Measurements from ENCODE around the gene MYO1A. TPM values are rescaled to one million over a fixed set of nuclear protein-coding genes. Genes with fewer than 3 reads are reported as not detected.
"Not testable (repeated sequence)": the region's sequence is repeated elsewhere in the genome, so short reads cannot be mapped to it uniquely, and the experiment has no call there.

Gene MYO1A
- total RNA-seq, 1 experiment from 2014 or later = 0.12 TPM

DNA sequence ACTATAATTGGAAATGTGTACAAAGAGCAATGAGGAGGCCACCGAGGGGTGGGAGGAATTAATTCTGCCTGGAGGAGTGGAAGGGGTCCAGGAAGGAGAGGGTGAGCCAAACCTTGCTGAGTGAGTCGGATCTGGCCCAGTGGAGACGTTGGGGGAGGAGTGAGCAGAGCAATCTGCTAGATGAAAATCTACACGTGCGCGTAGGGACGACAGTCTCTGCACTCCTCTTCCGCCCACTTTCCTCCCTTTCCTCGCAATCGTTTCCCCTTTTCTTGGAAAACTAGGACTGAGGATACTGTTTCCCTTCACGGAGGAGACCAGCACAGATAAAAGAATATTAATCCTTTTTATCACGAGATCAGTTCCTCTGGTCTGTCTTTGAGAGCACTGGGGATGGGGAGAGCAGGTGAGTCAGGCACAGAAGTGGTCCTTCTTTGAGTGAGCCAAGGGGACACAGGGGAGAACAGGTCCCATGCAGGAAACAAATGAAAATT lies 36.1 kb upstream of the MYO1A start:
- Mint-ChIP-seq H3K27ac (ENCODE audit: low read depth, unreplicated experiment) (peak overlapping the region; percentile 94), H3K27me3 (ENCODE audit: insufficient read depth, unreplicated experiment) (no peaks in the 10 kb centered on the region), H3K4me3 (ENCODE audit: unreplicated experiment) (peak overlapping the region; percentile 90), H3K9me3 (ENCODE audit: unreplicated experiment) (no peaks in the 10 kb centered on the region), H3K36me3 (ENCODE audit: insufficient read depth, unreplicated experiment) (peaks cover 20% of the 10 kb centered on the region), H3K4me1 (ENCODE audit: insufficient read depth, unreplicated experiment) (peaks cover 17% of the 10 kb centered on the region)
- intact Hi-C loops (cut with micrococcal nuclease) = no loop called here
- no TSS peak for BruUV-seq (replicated peaks)
- TF ChIP-seq, protein P1, sequence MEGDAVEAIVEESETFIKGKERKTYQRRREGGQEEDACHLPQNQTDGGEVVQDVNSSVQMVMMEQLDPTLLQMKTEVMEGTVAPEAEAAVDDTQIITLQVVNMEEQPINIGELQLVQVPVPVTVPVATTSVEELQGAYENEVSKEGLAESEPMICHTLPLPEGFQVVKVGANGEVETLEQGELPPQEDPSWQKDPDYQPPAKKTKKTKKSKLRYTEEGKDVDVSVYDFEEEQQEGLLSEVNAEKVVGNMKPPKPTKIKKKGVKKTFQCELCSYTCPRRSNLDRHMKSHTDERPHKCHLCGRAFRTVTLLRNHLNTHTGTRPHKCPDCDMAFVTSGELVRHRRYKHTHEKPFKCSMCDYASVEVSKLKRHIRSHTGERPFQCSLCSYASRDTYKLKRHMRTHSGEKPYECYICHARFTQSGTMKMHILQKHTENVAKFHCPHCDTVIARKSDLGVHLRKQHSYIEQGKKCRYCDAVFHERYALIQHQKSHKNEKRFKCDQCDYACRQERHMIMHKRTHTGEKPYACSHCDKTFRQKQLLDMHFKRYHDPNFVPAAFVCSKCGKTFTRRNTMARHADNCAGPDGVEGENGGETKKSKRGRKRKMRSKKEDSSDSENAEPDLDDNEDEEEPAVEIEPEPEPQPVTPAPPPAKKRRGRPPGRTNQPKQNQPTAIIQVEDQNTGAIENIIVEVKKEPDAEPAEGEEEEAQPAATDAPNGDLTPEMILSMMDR (IDR thresholded peaks at IDR 0.05; ENCODE audit: unreplicated experiment) = no peak
- CTCF ChIA-PET = interaction anchor here (1.2 to 2.1 kb wide), 4 partner anchors 16 to 25 kb away, joined by 5 to 8 read pairs (median 6); partner anchors contain the start of gene STAT6
- no peak for DNase-seq (ENCODE audit: unreplicated experiment)
- POLR2A ChIA-PET = interaction anchor here (0.6 to 16.5 kb wide), 8 partner anchors 7 to 101 kb away, joined by 3 to 610 read pairs (median 49); partner anchors contain the start of genes NEMP1 and STAT6

DNA sequence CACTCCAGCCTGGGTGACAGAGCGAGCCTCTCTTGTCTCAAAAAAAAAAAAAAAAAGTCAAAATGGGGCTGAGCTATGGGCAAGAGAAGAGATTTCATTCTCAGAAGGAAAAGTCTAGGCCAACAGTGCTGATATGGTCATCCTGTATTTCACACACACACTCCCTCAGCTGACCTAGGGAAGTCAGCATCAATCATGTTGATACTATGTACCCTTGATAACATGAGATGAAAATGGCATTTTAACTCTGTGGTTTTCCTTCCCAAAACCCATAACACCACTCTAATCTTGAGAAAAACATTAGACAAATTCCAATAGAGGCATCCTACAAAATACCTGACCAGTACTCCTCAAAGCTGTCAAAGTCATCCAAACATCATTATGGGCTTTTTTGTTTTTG lies 30.9 kb upstream of the MYO1A start:
- Mint-ChIP-seq H3K27ac (ENCODE audit: low read depth, unreplicated experiment) (no peak overlapping the region), H3K36me3 (ENCODE audit: insufficient read depth, unreplicated experiment) (peaks cover 7% of the 10 kb centered on the region), H3K9me3 (ENCODE audit: unreplicated experiment) (no peaks in the 10 kb centered on the region), H3K4me1 (ENCODE audit: insufficient read depth, unreplicated experiment) (peaks cover 3% of the 10 kb centered on the region), H3K4me3 (ENCODE audit: unreplicated experiment) (no peak overlapping the region), H3K27me3 (ENCODE audit: insufficient read depth, unreplicated experiment) (no peaks in the 10 kb centered on the region)
- BruUV-seq (replicated peaks) = no TSS peak
- ChIA-PET CTCF (interaction anchor here (1.6 to 8.1 kb wide), 3 partner anchors 12 to 30 kb away, joined by 7 to 66 read pairs (median 14); partner anchors contain the start of gene STAT6), POLR2A (interaction anchor here (0.9 to 10.3 kb wide), 5 partner anchors 10 to 150 kb away, joined by 3 to 162 read pairs (median 26); partner anchors contain the start of genes NAB2 and STAT6)
- DNase-seq (ENCODE audit: unreplicated experiment) = no peak
- TF ChIP-seq, protein P1 (IDR thresholded peaks at IDR 0.05; ENCODE audit: unreplicated experiment) = no peak
- intact Hi-C loops (cut with micrococcal nuclease) = no loop called here

DNA sequence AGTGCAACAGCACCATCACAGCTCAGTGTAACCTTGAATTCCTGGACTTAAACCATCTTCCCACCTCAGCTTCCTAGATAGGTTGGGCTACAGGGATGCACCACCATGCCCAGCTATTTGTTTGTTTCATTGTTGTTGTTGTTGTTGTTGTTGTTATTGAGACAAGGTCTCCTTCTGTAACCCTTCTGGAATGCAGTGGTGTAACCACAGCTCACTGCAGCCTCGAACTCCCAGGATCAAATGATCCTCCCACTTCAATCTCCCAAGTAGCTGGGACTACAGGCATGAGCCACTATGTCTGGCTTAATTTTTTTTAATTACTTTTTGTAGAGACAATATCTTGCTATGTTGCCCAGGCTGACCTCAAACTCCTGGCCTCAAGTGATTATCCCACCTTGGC lies 29.9 kb upstream of the MYO1A start:
- TF ChIP-seq, protein P1 (IDR thresholded peaks at IDR 0.05; ENCODE audit: unreplicated experiment) = no peak
- ChIA-PET POLR2A (interaction anchor here (0.8 to 10.3 kb wide), 16 partner anchors 11 to 396 kb away, joined by 3 to 162 read pairs (median 7); partner anchors contain the start of genes LRP1, NAB2, NACA and PTGES3), CTCF (interaction anchor here (0.6 to 8.1 kb wide), 14 partner anchors 11 to 394 kb away, joined by 3 to 66 read pairs (median 6); partner anchors contain the start of gene STAT6)
- Mint-ChIP-seq H3K9me3 (ENCODE audit: unreplicated experiment) (no peaks in the 10 kb centered on the region), H3K27ac (ENCODE audit: low read depth, unreplicated experiment) (peak overlapping the region; percentile 97), H3K27me3 (ENCODE audit: insufficient read depth, unreplicated experiment) (no peaks in the 10 kb centered on the region), H3K36me3 (ENCODE audit: insufficient read depth, unreplicated experiment) (peaks cover 7% of the 10 kb centered on the region), H3K4me3 (ENCODE audit: unreplicated experiment) (no peak overlapping the region), H3K4me1 (ENCODE audit: insufficient read depth, unreplicated experiment) (no peaks in the 10 kb centered on the region)
- no peak for DNase-seq (ENCODE audit: unreplicated experiment)
- intact Hi-C loops (cut with micrococcal nuclease) = no loop called here
- no TSS peak for BruUV-seq (replicated peaks)

DNA sequence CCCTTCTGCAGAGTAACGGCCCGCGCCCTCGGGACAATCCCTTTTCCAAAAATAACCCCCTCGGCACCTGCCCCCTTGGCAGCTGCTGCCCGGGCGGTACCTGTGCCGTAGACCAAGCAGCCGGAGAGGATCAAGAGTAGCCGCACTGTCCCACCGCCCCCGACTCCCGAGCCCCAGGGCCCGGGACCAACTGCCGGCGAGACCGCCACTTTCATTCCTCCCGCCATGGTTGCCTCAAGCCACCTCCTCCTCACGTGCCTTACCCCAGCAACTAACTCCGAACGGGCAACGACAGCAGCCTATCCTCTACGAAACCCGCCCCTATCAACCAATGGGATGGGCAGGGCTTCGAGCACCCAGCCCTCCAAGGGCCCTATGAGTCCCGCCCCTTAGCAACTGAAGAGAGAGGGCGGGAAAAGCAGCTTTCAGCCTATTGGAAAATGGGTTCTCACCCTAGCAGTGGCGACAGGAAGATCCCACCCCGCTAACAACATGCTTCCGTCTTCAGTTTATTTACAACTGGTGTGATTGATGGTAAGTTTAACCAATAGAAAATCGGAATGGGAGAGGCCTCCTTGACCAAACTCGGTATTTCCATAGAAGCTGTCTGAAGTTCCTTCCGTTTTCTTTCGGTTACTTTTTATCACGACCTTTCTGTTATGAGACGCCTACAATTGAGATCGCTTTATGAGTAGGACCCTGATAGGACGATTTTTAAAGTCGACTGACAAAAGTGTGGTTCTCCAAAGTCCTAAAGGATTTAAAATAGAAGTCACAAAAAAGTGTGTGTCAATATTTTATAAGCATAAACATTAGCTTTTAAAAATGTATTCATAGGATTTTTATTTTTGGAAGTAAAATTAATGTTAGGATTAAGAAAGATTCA lies 28.8 kb upstream of the MYO1A start, which contains the start of gene NEMP1:
Gene NEMP1, minus strand, starts transcription at position 273 of the 886 bp plus-strand sequence. Its CDS starts 46 bp downstream, at position 227.
- H3K4me1 Mint-ChIP-seq (ENCODE audit: insufficient read depth, unreplicated experiment) = no peaks in the 10 kb centered on the region
- CTCF ChIA-PET = interaction anchor here (0.7 to 8.1 kb wide), 15 partner anchors 10 to 395 kb away, joined by 3 to 66 read pairs (median 5); partner anchors contain the start of gene STAT6
- peak; percentile 100 for DNase-seq (ENCODE audit: unreplicated experiment)
- intact Hi-C loops (cut with micrococcal nuclease) = no loop called here
- no peaks in the 10 kb centered on the region for H3K9me3 Mint-ChIP-seq (ENCODE audit: unreplicated experiment)
- BruUV-seq (replicated peaks) = no TSS peak
- H3K27me3 Mint-ChIP-seq (ENCODE audit: insufficient read depth, unreplicated experiment) = no peaks in the 10 kb centered on the region
- H3K27ac Mint-ChIP-seq (ENCODE audit: low read depth, unreplicated experiment) = peak within 1 kb of the TSS; percentile 97
- POLR2A ChIA-PET = interaction anchor here (0.6 to 10.3 kb wide), 34 partner anchors 10 to 1093 kb away, joined by 3 to 162 read pairs (median 4); partner anchors contain the start of genes LRP1, NAB2, NACA and PTGES3
- H3K4me3 Mint-ChIP-seq (ENCODE audit: unreplicated experiment) = peak within 1 kb of the TSS; percentile 100
- peaks cover 7% of the 10 kb centered on the region for H3K36me3 Mint-ChIP-seq (ENCODE audit: insufficient read depth, unreplicated experiment)
- TF ChIP-seq, protein P1 (IDR thresholded peaks at IDR 0.05; ENCODE audit: unreplicated experiment) = no peak

DNA sequence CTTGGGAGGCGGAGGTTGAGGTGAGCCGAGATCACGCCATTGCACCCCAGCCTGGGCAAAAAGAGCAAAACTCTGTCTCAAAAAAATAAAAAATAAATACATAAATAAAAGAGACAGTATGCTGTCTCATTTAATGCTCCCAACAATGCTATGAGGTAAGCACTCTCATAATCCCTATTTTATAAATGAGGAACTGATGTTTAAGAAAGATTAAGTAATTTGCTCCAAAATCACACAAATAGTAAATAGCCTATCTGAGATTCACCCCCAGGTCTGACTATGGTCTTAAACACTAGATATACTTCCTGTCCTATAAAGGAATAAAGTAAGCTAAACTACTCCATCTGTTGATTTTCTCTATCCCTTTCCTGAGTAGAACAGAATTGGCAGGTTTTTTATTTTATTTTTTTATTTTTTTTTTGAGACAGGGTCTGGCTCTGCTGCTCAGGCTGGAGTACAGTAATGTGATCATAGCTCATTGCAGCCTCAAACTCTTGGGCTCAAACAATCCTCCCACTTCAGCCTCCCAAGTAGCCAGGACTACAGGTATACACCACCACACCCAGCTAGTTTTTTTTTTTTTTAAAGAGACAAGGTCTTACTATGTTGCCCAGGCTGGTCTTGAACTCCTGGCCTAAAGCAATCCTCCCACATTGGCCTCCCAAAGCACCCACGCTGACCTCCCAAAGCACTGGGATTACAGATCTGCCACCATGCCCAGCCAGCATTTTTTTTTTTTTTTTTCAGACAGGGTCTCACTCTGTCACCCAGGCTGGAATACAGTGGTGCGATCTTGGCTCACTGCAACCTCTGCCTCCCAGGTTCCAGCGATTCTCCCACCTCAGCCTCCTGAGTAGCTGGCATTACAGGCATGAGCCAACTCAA lies 23.9 kb upstream of the MYO1A start:
- H3K27me3 Mint-ChIP-seq (ENCODE audit: insufficient read depth, unreplicated experiment); H3K4me3 Mint-ChIP-seq (ENCODE audit: unreplicated experiment); H3K9me3 Mint-ChIP-seq (ENCODE audit: unreplicated experiment); BruUV-seq (replicated peaks); DNase-seq (ENCODE audit: unreplicated experiment); intact Hi-C loops (cut with micrococcal nuclease): not testable (repeated sequence)
- Mint-ChIP-seq H3K36me3 (ENCODE audit: insufficient read depth, unreplicated experiment) (peaks cover 41% of the 10 kb centered on the region), H3K27ac (ENCODE audit: low read depth, unreplicated experiment) (peak overlapping the region; percentile 51), H3K4me1 (ENCODE audit: insufficient read depth, unreplicated experiment) (peaks cover 12% of the 10 kb centered on the region)
- CTCF ChIA-PET = interaction anchor here (0.6 to 8.1 kb wide), 8 partner anchors 13 to 110 kb away, joined by 3 to 66 read pairs (median 4); partner anchors contain the start of gene STAT6
- POLR2A ChIA-PET = interaction anchor here (0.6 to 7.6 kb wide), 7 partner anchors 15 to 440 kb away, joined by 3 to 146 read pairs (median 4); partner anchors contain the start of genes NAB2 and STAT6
